KMS-11 (cell line): ENCODE results near the gene ARMC5.

Source experiments
- H2AFZ ChIP-seq: fragments of 200-600 bp; sonication (generic); 2 replicates; pipeline ENCODE4 v1.6.1; 2016; ENCODE audit warnings: antibody characterized with exemption, mixed run types, low read depth
- H3K27ac ChIP-seq: fragments of 200-600 bp; sonication (generic); 2 replicates; pipeline ENCODE4 v1.6.1; 2016; ENCODE audit warnings: mild to moderate bottlenecking, mixed run types
- H3K27me3 ChIP-seq: fragments of 200-600 bp; sonication (generic); 2 replicates; pipeline ENCODE4 v1.6.1; 2017; ENCODE audit warnings: mild to moderate bottlenecking, low read depth, mixed run types, moderate library complexity; ENCODE audit not compliant: insufficient read depth
- H3K36me3 ChIP-seq: fragments of 200-600 bp; sonication (generic); 2 replicates; pipeline ENCODE4 v1.6.1; 2017; ENCODE audit warnings: mild to moderate bottlenecking, mixed run types; ENCODE audit not compliant: insufficient read depth
- H3K4me1 ChIP-seq: fragments of 200-600 bp; sonication (generic); 2 replicates; pipeline ENCODE4 v1.6.1; 2016; ENCODE audit warnings: mild to moderate bottlenecking, low read depth, mixed run types; ENCODE audit not compliant: poor library complexity, severe bottlenecking
- H3K4me2 ChIP-seq: fragments of 200-600 bp; sonication (generic); 2 replicates; pipeline ENCODE4 v1.7.0; 2016; ENCODE audit warnings: mild to moderate bottlenecking, mixed run types
- H3K4me3 ChIP-seq: fragments of 200-600 bp; sonication (generic); IDR thresholded peaks from 2 replicates; pipeline ENCODE4 v1.6.1; 2017; ENCODE audit warnings: low read depth, low read length, mixed read lengths; ENCODE audit not compliant: insufficient read depth
- H3K79me2 ChIP-seq: fragments of 200-600 bp; sonication (generic); 2 replicates; pipeline ENCODE4 v1.6.1; 2016; ENCODE audit warnings: low read depth, mixed run types; ENCODE audit not compliant: insufficient read depth
- H3K9ac ChIP-seq: fragments of 200-600 bp; sonication (generic); 2 replicates; pipeline ENCODE4 v1.6.1; 2016; ENCODE audit warnings: mild to moderate bottlenecking, mixed run types
- H4K20me1 ChIP-seq: fragments of 200-600 bp; sonication (generic); 2 replicates; pipeline ENCODE4 v1.6.1; 2016; ENCODE audit warnings: mild to moderate bottlenecking, mixed run types; ENCODE audit not compliant: insufficient read depth
- CTCF ChIP-seq: fragments of 200-600 bp; sonication (generic); conservative IDR thresholded peaks from 2 replicates; pipeline ENCODE4 v1.6.1; 2017; ENCODE audit warnings: low read depth, mild to moderate bottlenecking, antibody characterized with exemption, low read length, moderate library complexity, mixed read lengths

Gene ARMC5

GRCh38 chr16:31496670-31497069 is 37.4 kb downstream of the ARMC5 start:
- no peak overlapping the region for H3K27ac ChIP-seq
- no peaks in the 10 kb centered on the region for H3K4me1 ChIP-seq
- no peaks in the 10 kb centered on the region for H3K79me2 ChIP-seq
- H4K20me1 ChIP-seq = no peaks in the 10 kb centered on the region
- H3K4me3 ChIP-seq = no peak overlapping the region
- no peak overlapping the region for H3K9ac ChIP-seq
- TF ChIP-seq CTCF = no peak
- H3K27me3 ChIP-seq = no peaks in the 10 kb centered on the region
- no peak overlapping the region for H2AFZ ChIP-seq
- H3K36me3 ChIP-seq = no peaks in the 10 kb centered on the region
- no peak overlapping the region for H3K4me2 ChIP-seq

GRCh38 chr16:31498493-31498892 is 39.2 kb downstream of the ARMC5 start:
- H3K27ac ChIP-seq = no peak overlapping the region
- H2AFZ ChIP-seq = no peak overlapping the region
- H3K36me3 ChIP-seq = no peaks in the 10 kb centered on the region
- H3K4me1 ChIP-seq = no peaks in the 10 kb centered on the region
- no peaks in the 10 kb centered on the region for H3K79me2 ChIP-seq
- H3K9ac ChIP-seq = no peak overlapping the region
- no peaks in the 10 kb centered on the region for H4K20me1 ChIP-seq
- no peak overlapping the region for H3K4me3 ChIP-seq
- no peak for TF ChIP-seq CTCF
- no peaks in the 10 kb centered on the region for H3K27me3 ChIP-seq
- H3K4me2 ChIP-seq = no peak overlapping the region

GRCh38 chr16:31499928-31500327 is 40.6 kb downstream of the ARMC5 start:
- Histone ChIP-seq H3K27me3 (no peaks in the 10 kb centered on the region), H3K36me3 (no peaks in the 10 kb centered on the region)

GRCh38 chr16:31501226-31501965 is 42.1 kb downstream of the ARMC5 start:
- no peak overlapping the region for H3K9ac ChIP-seq
- 0 out of 2 replicates have a peak, but pooled peaks cover 2% of the 10 kb centered on the region for H3K36me3 ChIP-seq
- TF ChIP-seq CTCF = no peak
- no peak overlapping the region for H3K4me3 ChIP-seq
- H3K79me2 ChIP-seq = 0 out of 2 replicates have a peak, but pooled peaks cover 3% of the 10 kb centered on the region
- H3K4me2 ChIP-seq = no peak overlapping the region
- H2AFZ ChIP-seq = no peak overlapping the region
- H3K27ac ChIP-seq = no peak overlapping the region
- no peaks in the 10 kb centered on the region for H3K27me3 ChIP-seq
- H3K4me1 ChIP-seq = no peaks in the 10 kb centered on the region
- H4K20me1 ChIP-seq = no peaks in the 10 kb centered on the region

More at GRCh38 chr16:31499928-31500327, 40.6 kb downstream of the ARMC5 start:
- no peak for TF ChIP-seq CTCF
- Histone ChIP-seq H3K4me1 (no peaks in the 10 kb centered on the region), H3K79me2 (no peaks in the 10 kb centered on the region), H2AFZ (no peak overlapping the region), H3K9ac (no peak overlapping the region), H3K4me3 (no peak overlapping the region), H3K4me2 (no peak overlapping the region), H4K20me1 (no peaks in the 10 kb centered on the region), H3K27ac (no peak overlapping the region)
